Measurements from ENCODE around the gene EPS8.

The EPS8 gene

GRCh38 chr12:15636060-15636890, 152.9 kb downstream of the EPS8 start:
- DNase-seq (ENCODE audit: extremely low read depth, insufficient read length): no peak
- TF ChIP-seq CTCF (IDR thresholded peaks at IDR 0.05; ENCODE audit: insufficient read depth, low read length, poor library complexity, severe bottlenecking): no peak
- no peaks in the 10 kb centered on the region for H3K36me3 ChIP-seq (ENCODE audit: control insufficient read depth, insufficient read depth, low read length)

GRCh38 chr12:15634010-15634683, 155.0 kb downstream of the EPS8 start:
- no peak for TF ChIP-seq CTCF (IDR thresholded peaks at IDR 0.05; ENCODE audit: insufficient read depth, low read length, poor library complexity, severe bottlenecking)
- no peak for DNase-seq (ENCODE audit: extremely low read depth, insufficient read length)
- Histone ChIP-seq H3K36me3 (ENCODE audit: control insufficient read depth, insufficient read depth, low read length) (no peaks in the 10 kb centered on the region), H3K4me3 (replicated peaks; ENCODE audit: low read depth, low read length) (no peak overlapping the region), H3K27me3 (replicated peaks; ENCODE audit: control insufficient read depth, insufficient read depth, low read length) (no peaks in the 10 kb centered on the region)

More at GRCh38 chr12:15636060-15636890, 152.9 kb downstream of the EPS8 start:
- H3K27me3 ChIP-seq (replicated peaks; ENCODE audit: control insufficient read depth, insufficient read depth, low read length): no peaks in the 10 kb centered on the region
- H3K4me3 ChIP-seq (replicated peaks; ENCODE audit: low read depth, low read length): no peak overlapping the region

- H3K27me3 ChIP-seq (replicated peaks; ENCODE audit: control insufficient read depth, insufficient read depth, low read length): no peaks in the 10 kb centered on the region
- TF ChIP-seq CTCF (IDR thresholded peaks at IDR 0.05; ENCODE audit: insufficient read depth, low read length, poor library complexity, severe bottlenecking): no peak
- H3K36me3 ChIP-seq (ENCODE audit: control insufficient read depth, insufficient read depth, low read length): no peaks in the 10 kb centered on the region
- DNase-seq (ENCODE audit: extremely low read depth, insufficient read length): no peak
- no peak overlapping the region for H3K4me3 ChIP-seq (replicated peaks; ENCODE audit: low read depth, low read length)
Observed at GRCh38 chr12:15633201-15633600, 156.0 kb downstream of the EPS8 start.

GRCh38 chr12:15632708-15633107, 156.5 kb downstream of the EPS8 start:
- TF ChIP-seq CTCF (IDR thresholded peaks at IDR 0.05; ENCODE audit: insufficient read depth, low read length, poor library complexity, severe bottlenecking): no peak
- Histone ChIP-seq H3K27me3 (replicated peaks; ENCODE audit: control insufficient read depth, insufficient read depth, low read length) (no peaks in the 10 kb centered on the region), H3K36me3 (ENCODE audit: control insufficient read depth, insufficient read depth, low read length) (no peaks in the 10 kb centered on the region), H3K4me3 (replicated peaks; ENCODE audit: low read depth, low read length) (no peak overlapping the region)
- no peak for DNase-seq (ENCODE audit: extremely low read depth, insufficient read length)

- H3K4me3 ChIP-seq (replicated peaks; ENCODE audit: low read depth, low read length): no peak overlapping the region
- DNase-seq (ENCODE audit: extremely low read depth, insufficient read length): no peak
- H3K27me3 ChIP-seq (replicated peaks; ENCODE audit: control insufficient read depth, insufficient read depth, low read length): no peaks in the 10 kb centered on the region
- H3K36me3 ChIP-seq (ENCODE audit: control insufficient read depth, insufficient read depth, low read length): no peaks in the 10 kb centered on the region
- no peak for TF ChIP-seq CTCF (IDR thresholded peaks at IDR 0.05; ENCODE audit: insufficient read depth, low read length, poor library complexity, severe bottlenecking)
Observed at GRCh38 chr12:15631007-15631715, 158.0 kb downstream of the EPS8 start.
